Uterus (tissue), 2 donors: ENCODE measurements around the gene MILR1.

Source experiments
- POLR2A ChIP-seq, 2 donors: fragments of 450-650 bp; IDR thresholded peaks; one replicate each; pipeline ENCODE4 v1.6.1; 2016; ENCODE audit warnings: antibody characterized with exemption in 2 of 2, mild to moderate bottlenecking in 1 of 2, moderate library complexity in 1 of 2
- TF ChIP-seq, protein P1 (sequence below), 4 experiments: fragments of 200-600 bp in 2 of 4; fragments of 450-650 bp in 2 of 4; sonication (generic) in 2 of 4; IDR thresholded peaks; one replicate each; pipeline ENCODE4 v1.5.1; 2016 to 2019; ENCODE audit warnings: antibody characterized with exemption in 4 of 4, mild to moderate bottlenecking in 2 of 4, moderate library complexity in 1 of 4

DNA sequence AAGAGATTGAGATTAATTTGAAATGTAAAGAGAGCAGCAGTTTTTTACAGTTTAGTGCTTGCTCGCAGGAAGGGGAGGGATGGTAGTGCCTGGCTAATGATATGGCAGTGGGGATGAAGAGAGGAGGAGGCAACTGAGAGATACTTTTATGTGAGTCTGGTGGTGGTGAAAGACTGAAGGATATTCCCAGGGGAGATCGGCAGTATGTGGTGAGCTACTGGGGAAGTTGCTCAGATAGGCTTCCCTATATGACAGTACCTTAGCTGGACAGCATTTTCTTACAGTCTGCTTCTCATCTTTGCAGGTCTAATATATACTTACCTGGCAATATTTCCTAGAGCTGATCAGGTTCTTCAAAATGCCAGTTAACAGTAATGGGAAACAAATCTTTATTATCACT is 66.5 kb downstream of the MILR1 start:
- TF ChIP-seq, protein P1, sequence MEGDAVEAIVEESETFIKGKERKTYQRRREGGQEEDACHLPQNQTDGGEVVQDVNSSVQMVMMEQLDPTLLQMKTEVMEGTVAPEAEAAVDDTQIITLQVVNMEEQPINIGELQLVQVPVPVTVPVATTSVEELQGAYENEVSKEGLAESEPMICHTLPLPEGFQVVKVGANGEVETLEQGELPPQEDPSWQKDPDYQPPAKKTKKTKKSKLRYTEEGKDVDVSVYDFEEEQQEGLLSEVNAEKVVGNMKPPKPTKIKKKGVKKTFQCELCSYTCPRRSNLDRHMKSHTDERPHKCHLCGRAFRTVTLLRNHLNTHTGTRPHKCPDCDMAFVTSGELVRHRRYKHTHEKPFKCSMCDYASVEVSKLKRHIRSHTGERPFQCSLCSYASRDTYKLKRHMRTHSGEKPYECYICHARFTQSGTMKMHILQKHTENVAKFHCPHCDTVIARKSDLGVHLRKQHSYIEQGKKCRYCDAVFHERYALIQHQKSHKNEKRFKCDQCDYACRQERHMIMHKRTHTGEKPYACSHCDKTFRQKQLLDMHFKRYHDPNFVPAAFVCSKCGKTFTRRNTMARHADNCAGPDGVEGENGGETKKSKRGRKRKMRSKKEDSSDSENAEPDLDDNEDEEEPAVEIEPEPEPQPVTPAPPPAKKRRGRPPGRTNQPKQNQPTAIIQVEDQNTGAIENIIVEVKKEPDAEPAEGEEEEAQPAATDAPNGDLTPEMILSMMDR (IDR thresholded peaks at IDR 0.05), result no peak
- no peak for TF ChIP-seq POLR2A (IDR thresholded peaks at IDR 0.05)
